GM18502 (cell line): ENCODE results near the gene INCA1.

Source experiments
- ATAC-seq: cut with Tn5 transposase; IDR thresholded peaks from one replicate; pipeline ENCODE4 v1.9.1; 2021; ENCODE audit warnings: mild to moderate bottlenecking; ENCODE audit not compliant: unreplicated experiment, poor library complexity

INCA1 gene

DNA sequence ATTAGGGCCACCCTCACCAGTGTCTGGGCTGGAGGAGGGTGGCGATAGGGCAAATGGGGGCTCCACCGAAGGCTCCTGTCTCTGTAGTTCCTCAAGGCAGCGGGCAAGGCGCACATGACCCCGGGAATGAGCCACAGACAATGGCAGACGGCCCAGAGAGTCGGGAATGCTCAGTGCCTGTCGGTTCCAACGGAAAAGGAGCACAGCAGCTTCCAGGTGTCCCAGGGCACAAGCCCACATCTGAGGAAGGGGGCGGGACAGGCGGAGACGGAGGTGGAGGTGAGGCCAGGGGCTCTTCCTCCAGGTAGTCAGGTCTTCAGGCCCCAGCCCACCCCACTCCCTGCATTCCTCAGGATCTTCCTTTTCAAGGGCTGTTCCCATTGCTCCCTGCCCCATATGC is 24.6 kb downstream of the INCA1 start:
- ATAC-seq: no peak

DNA sequence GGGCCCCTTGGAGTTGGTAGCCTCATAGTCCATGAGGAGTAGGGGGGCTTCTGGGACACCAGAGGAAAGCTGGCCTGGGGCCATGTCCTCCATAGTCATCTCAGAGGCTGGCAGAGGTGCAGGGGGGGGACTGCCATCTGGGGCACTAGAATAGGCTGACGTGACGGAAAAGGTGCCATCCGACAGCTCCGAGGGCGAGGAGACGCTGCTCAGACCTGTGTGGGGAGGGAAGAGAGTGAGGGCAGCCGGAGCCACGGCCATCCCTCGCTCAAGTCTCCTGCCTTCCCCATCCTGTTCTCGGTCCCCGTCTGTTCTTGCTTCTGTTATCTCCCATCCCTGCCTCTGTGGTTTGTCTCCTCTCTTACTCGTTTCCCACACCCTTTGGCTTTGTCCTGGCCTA is 25.0 kb downstream of the INCA1 start:
- ATAC-seq: no peak

DNA sequence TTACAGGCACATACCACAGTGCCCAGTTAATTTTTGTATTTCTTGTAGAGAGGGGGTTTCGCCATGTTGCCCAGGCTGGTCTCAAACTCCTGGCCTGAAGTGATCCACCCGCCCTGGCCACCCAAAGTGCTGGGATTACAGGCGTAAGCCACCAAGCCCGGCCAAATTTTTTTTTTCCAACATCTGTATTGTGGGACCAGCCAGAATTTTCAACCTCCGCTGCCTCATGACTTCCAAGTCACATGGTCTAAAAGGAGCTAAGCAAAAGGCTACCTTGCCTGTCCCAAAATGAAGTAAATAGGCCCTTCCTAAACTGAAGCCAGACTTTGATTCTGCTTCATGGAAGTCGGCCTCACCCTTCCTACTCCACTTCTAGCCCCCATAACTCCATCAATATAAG is 25.5 kb downstream of the INCA1 start:
- no peak for ATAC-seq

DNA sequence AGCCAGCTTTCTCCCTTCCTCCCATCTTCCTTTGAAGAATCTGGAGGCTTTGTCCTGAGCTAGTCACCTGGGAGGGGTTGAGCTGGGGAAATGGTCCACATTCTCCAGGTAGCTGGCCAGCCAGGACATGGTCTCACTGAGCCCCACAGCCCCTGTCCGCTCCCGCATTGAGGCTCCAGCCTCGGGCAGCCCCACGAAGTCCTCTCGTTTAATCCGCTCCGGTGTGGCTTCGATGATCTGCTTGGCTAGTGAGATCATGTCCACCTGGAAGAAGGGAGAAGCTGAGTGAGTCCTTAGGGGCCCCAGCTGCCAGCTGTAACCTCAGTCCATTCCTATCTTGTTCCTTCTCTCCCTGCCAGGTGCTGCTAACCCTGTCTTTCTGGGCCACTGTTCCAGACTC is 27.0 kb downstream of the INCA1 start:
- no peak for ATAC-seq

DNA sequence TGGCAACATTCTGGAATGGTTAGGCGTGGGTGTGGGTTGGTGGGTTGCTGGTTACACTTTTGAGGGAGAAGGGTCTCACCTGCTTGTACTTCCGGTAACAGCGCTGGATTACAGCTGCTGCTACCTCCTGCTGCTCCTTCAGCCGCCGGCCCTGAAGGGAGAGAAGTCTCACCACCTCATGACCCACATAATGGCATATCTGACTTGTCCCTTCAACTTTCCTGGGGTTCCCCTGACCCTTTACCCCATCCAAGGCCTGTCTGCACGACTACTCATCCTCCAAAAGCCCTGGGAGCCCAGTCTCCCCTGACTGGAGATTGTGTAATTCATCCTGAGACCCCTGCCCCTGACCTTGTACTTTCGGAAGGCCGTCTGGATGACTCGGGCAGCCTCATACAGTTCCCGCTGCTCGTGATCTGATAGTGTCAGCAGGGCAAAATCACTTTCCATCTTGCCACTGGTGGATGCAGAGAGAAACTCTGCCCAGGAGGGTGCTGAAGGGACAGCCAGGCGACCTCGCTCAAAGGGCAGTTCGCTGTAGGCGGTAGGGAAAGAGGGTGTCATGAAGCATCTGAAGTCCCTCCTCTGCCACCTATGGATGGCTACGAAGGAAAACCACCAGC is 27.7 kb downstream of the INCA1 start:
- no peak for ATAC-seq

DNA sequence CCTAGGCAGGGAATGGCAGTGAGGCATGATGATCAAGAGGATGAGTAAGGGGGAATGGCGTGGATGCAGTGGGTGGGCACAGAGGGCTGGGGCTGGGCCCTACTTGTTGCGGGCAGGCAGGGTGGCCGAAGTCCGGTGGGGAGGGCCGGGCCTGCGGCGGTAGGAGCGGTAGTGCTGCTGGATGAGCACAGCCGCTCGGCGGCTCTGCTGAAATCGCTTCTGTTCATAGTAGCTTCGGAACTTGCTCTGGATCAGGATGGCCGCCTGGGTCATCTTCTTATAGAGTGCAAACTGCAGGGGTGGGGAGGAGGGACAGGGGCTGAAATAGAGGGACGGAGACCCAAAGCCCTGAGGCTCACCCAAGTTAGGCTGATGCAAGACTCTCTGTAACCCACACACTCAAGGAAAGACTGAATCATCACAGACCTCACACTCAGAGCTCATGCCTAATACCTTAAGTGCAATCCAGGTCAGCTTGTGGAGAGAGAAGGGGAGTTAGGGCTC is 28.2 kb downstream of the INCA1 start:
- no peak for ATAC-seq

DNA sequence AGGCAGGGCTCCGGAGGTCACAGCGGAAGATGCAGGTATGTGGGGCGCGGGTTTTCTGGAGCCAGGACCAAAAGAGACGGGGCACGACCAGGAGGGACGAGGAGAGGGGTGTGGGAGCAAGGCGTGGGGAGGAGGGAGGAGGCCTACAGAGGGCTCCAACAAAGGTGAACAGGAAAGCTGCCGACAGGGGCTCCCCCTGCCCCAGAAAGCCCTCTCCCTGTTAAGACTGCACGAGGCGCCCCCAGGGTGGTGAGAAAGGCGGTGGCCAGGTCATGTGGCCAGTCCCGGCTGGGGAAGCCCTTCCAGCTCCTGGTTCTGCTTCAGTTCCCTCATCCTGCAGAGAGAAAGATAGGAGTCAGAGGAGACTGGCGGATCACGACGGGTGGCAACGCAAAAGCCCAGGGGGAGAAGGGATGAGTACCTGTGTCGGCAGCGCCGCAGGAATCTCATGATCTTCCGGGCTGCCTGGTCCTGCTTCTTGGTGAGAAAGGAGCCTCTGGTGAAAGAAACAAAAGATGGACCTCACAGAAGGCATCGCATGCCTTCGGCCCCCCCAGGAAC is 28.8 kb downstream of the INCA1 start:
- ATAC-seq: no peak

DNA sequence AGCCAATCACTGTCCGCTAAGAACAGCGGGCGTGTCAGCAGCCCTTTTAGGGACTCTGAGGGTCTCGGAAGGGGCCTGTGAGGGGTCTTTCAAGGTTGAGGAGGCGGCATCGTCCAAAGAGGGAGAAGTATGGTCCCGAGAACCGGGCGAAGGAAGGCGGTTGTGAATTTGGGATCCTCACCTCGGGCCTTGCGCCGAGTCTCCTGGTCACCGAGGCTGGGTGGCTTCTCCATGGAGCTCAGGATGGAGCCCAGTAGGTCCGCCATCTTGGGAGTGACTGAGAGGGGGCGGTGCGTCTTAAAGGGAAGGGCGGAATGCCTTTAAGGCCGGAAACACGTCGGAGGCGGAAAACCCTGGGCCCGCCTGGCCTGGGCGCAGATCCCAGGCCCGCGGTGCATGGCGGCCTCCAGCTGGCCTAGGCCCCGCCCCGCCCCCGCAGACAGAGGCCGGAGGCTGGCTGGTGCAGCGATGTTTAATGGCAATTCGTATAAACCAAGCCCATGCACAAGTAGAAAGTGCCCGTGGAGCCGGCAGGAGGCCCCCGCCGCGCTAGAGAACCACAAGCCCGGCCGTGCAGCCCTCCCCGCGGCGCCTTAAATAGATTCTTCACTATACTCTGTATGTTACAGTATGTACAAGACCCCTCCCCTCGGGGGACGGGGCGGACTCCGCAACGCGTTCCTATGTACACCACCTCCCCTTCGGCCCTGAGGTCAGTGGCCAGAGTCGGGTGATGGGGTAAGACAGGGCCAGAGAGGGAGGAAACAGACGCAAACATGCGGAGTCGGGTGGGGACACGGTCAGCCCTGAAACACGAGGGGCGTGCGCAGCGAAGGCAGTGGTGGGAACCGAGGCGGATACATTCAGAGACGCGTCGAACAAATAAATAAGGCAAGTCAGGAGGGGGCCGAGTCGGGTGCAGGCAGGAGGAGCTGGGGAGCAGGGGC is 29.5 kb downstream of the INCA1 start, which contains the start of gene SPAG7:
SPAG7 (minus strand) TSS at position 279 of the 947 bp plus-strand sequence; CDS start at position 266, 13 bp downstream.
- peak; percentile 63 for ATAC-seq

DNA sequence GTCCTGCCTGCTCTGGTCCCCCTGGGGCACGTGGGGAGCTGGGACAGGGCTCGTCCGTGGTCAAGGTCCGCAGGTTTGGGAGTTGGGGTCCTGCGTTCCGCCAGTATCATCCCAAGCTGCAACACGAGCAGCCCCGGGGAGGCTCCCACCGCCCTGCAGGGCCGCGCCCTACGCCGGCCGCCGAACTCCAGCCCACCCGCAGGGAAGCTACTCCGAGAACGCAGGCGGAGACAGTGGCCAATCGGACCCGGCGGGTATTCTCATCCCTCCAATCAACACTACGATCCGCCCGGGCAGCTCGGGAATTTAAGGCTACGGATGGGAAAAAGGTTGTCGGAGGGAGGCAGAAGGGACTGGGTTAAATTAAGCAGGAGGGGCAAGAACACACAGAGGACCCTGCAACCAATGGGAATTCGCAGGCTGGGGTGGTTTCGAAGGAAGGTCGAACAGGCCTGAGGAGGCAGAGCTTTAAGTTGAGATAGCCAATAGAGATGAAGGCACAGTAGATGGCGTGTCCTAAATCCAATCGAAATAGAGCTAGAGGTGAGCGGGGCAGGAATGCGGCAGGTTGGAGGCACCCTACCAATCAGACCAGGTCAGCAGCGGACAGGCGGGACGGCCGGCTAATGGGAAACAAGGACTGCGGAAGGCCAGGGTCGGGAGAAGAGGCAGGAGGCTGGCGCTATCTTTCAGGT is 30.3 kb downstream of the INCA1 start:
- ATAC-seq: peak; percentile 79

DNA sequence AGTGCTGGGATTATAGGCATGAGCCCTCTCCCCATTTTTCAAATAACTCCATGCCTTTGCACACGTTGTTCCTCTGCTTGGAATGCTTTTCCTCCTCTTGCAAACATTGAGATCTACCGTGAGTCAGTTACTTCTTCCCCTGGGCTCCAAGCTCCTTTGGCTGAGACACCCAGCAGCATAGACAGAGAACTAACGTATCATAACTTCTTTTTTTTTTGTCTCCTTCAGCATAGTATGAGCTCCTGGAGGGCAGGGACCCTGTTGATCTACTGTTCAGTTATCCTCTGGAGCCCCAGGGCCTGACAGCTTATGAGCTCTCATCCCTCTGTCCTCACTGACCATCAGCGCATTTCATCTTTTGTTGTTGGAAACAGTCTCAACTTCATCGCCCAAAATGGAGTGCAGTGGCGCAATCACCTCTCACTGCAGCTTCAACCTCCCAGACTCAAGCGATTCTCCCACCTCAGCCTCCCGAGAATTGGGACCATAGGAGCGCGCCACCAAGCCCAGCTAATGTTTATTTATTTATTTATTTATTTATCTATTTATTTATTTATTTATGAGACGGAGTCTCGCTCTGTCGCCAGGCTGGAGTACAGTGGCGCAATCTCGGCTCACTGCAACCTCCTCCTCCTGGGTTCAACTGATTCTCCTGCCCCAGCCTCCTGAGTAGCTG is 31.9 kb downstream of the INCA1 start:
- ATAC-seq: no peak

DNA sequence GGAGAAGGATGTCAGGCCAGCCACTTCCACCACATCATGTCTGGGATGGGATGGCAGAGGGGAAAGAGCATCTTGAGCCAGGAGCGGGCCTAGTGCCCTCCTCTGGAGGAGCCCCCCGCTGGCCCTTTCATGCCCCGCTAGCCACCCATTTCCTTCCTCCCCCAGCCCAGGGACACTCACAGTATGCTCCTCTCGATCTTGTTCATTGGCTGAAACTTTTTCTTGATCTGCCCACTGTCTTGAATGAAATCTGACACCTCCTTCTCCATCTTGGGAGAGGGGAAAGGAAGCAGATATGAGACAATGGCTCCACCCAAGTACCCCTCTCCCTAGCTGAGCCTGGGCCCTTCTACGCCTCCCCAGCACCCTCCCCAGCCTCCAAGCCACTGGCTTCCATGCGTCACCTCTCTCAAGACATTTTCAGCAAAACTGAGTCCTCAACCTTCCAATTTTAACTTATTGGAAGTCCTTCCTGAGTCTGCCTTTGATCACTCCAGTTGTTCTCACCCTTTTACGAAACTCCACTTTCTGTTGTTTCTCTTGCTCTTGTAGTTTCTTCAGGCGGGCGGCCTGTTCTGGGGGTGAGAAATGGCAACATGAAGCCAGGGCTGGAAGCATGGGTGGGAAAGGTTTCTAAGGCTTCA is 36.9 kb downstream of the INCA1 start:
- ATAC-seq: no peak

DNA sequence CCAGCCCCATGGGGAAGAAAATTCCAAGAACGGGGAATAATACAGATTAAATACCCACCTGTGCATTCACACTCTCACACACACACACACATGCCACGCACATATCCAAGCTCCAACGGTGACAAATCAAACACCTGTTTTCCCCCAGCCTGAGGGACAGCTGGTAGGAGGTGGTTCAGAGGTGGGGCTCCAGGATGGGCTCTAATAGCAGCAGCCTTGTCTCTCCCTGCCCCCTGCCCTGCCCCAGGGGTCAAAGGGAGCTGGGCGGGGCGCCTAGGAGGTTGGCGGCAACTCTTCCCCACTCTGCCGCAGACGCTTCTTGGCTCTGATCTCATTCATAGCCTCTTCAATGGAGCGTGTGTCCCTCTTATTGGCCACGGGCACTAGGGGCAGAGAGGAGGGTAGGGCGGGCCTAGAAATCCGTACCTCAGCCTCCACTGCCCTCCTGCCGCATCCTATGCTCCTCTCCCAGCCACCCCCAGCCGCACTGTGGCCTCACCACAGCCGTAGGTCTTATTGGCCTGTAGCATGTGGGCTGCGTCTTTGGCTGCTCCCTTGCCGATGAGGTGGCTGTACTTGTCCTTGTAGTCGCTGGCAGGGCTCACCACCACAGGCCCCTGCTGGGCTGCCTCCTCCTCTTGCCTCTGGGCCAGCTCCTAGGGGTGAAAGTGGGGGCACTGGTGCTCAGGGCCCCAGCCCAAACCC is 37.9 kb downstream of the INCA1 start:
- no peak for ATAC-seq

DNA sequence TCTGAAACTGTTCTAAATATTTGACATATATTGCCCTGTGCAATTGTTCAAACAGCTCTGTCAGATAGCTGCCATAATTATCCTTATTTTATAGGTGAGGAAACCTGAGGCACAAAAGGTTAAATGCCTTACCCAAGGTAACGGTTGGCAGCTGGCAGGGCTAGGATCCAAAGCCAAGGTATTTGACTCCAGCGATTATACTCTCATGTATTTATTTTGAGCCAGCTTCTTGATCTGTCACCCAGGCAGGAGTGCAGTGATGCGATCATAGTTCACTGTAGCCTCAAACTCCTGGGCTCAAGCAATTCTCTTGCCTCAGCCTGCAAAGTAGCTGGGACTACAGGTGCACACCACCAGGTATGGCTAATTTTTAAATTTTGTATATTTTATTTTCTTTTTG is 39.2 kb downstream of the INCA1 start:
- ATAC-seq: no peak

DNA sequence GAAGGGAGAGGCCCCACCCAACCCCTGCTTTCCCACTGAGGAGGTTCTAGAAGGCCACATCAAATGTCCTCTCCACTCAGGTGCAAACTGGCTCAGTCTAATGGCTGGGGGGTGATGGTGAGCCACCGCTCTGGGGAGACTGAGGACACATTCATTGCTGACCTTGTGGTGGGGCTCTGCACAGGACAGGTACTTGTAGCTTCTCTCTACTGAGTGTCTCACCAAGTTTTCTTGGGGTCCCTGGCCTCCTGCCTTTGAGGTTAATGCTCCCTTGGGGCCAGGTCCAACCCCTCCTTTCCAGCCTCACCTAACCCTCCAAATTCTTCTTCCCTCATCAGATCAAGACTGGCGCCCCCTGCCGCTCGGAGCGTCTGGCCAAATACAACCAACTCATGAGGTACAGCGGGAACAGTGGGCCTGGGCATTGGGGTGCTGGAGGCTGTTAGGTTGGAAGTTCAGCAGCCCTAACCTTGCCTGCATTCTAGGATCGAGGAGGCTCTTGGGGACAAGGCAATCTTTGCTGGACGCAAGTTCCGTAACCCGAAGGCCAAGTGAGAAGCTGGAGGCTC is 40.7 kb downstream of the INCA1 start:
- no peak for ATAC-seq

DNA sequence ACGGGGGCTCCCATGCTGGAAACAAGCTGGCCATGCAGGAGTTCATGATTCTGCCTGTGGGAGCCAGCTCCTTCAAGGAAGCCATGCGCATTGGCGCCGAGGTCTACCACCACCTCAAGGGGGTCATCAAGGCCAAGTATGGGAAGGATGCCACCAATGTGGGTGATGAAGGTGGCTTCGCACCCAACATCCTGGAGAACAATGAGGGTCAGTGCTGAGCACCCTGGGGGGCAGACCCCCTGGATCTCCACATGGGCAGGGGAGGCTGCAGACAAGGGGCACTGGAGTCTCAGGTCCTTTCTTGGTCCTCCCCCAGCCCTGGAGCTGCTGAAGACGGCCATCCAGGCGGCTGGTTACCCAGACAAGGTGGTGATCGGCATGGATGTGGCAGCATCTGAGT is 42.2 kb downstream of the INCA1 start:
- ATAC-seq: no peak

DNA sequence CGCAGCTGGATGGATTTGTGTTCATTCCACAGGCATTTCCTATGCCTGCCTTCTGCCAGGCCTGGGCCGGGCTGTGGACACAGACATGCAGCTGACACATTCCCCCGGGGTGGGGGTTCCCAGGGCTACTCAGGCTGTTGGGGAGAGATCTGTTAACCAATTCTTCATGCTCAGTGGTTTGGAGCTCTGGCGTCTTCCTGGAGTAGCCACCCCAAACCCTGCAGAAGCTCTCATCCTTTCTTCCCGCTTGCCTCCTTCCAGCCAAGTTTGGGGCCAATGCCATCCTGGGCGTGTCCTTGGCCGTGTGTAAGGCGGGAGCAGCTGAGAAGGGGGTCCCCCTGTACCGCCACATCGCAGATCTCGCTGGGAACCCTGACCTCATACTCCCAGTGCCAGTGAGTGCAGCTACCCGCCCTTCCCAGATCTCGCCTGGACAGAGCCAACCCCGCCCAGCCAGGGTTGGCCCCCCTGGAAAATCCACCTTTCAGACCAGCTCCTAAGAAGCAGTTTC is 43.8 kb downstream of the INCA1 start:
- ATAC-seq: no peak

DNA sequence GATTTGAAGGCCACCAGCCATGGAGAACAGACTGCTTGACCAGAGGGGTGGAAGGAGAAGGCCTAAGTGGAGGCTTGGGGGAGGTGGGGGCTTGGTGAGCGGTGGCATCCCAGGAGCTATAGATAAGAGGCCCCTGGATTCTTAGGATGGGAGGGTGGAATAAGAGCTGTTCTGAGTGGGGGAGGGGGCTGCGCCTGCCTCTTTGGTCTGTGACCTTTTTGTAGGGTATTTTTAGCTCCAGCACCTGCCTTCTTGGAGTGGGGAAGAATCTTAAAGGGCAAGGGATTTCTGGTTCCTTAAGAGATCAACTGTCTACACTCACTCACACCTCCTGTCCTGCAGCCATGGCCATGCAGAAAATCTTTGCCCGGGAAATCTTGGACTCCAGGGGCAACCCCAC is 45.8 kb downstream of the INCA1 start:
- ATAC-seq: no peak

DNA sequence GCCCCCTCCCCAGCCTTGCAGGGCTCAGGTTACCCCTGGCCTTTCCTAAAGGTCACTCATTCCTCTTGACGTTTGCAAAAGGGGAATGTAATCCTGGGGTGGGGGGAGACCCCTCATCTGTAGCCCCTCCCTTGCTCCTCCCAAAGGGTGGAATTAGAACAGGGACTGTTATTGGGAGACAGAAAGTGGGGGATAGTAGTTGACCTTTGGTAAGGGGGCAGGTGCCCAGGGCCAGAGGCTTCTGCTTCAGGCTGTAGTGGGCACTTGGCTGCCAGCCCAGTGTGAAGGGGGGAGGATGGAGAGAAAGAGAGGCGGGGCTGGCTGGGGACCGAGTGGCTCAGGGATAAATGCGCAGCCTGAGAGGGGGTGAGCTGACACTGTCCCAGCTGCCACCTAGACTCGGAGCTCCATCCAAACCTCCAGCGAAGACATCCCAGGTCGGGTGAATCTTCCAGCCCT is 46.5 kb downstream of the INCA1 start, which contains the start of gene ENO3:
ENO3 (plus strand) TSS at position 374 of the 459 bp plus-strand sequence. CDS start 711 bp downstream, outside the sequence.
- ATAC-seq: no peak
